AG09309 (cell line): ENCODE data around the gene PPM1L.
"Not testable (repeated sequence)": the region's sequence is repeated elsewhere in the genome, so short reads cannot be mapped to it uniquely, and the experiment has no call there.

ENCODE experiments used
- DNase-seq: peaks from one replicate; pipeline ENCODE4 v3.0.0-alpha.2; 2010; ENCODE audit warnings: low read depth
- H3K4me3 ChIP-seq: 2 replicates; pipeline ENCODE4 v1.5.1; 2011; ENCODE audit warnings: mild to moderate bottlenecking, low read depth, low read length, moderate library complexity; ENCODE audit not compliant: control insufficient read depth
- TF ChIP-seq, protein P1 (sequence below): IDR thresholded peaks from 2 replicates; pipeline ENCODE4 v1.5.1; 2011; ENCODE audit warnings: mild to moderate bottlenecking, low read depth, low read length, inconsistent platforms; ENCODE audit not compliant: insufficient read depth, control insufficient read depth; ENCODE audit errors: missing control alignments

PPM1L gene

DNA sequence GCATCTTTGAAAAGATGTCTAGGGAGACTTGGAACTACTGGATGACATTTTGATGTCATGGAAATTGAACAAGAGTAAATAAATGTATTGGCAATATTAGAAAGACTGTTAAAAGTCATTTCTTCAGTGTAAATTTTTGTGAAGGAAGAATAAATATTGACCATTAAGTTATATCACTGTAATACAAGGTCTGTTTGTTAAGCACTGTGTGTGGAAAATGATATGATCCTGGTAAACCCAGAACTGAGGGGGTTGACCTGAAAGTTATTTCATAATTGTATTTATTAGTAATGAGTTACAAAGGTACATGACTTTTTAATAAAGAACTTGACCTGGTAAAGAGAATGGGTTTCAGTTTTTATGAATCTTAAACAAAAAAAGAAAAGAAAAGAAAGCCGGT lies 242.6 kb downstream of the PPM1L start:
- H3K4me3 ChIP-seq: no peak overlapping the region
- TF ChIP-seq, protein P1, sequence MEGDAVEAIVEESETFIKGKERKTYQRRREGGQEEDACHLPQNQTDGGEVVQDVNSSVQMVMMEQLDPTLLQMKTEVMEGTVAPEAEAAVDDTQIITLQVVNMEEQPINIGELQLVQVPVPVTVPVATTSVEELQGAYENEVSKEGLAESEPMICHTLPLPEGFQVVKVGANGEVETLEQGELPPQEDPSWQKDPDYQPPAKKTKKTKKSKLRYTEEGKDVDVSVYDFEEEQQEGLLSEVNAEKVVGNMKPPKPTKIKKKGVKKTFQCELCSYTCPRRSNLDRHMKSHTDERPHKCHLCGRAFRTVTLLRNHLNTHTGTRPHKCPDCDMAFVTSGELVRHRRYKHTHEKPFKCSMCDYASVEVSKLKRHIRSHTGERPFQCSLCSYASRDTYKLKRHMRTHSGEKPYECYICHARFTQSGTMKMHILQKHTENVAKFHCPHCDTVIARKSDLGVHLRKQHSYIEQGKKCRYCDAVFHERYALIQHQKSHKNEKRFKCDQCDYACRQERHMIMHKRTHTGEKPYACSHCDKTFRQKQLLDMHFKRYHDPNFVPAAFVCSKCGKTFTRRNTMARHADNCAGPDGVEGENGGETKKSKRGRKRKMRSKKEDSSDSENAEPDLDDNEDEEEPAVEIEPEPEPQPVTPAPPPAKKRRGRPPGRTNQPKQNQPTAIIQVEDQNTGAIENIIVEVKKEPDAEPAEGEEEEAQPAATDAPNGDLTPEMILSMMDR: no peak
- DNase-seq: no peak

DNA sequence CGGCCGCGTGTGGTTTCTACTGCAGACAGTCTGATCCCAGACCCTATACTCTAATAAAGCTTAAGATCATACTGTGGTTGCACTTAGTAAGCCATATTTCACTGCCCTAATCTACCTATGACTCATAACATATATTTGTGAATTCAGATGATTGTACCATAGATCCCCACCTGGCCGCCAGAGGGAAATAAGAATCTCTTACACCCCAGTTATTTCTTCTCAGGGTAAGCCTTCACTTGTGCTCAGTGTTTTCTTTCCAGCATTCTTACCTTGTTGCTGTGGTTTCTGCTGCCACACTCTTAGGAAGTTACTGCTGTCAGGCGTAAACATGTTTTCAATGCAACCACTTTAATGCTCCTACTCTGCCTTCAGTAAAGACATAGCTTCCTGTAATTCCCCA lies 243.2 kb downstream of the PPM1L start:
- no peak overlapping the region for H3K4me3 ChIP-seq
- TF ChIP-seq, protein P1: no peak
- DNase-seq: no peak

DNA sequence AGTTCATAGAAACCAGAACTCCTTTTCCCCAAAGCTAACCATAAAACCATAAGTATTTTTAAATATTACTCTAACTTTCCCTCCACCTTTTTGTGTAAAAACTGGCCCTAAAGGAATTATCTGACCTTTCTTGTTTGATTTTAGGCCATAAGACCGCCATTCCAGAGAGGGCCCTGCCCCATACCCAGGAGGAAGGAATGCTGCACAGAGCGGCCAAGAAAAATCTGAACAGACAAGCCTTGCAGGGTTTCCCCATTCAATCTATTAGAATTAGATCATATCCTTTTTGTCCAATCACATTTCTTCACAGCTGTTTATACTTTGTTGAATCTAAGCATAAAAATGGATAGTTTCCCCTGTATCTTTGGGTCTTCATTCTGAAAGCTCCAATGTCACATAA lies 252.1 kb downstream of the PPM1L start:
- no peak for DNase-seq
- TF ChIP-seq, protein P1: no peak
- no peak overlapping the region for H3K4me3 ChIP-seq

- not testable (repeated sequence) for H3K4me3 ChIP-seq, DNase-seq
Observed at GRCh38 chr3:161010151-161010550, 254.1 kb downstream of the PPM1L start.

DNA sequence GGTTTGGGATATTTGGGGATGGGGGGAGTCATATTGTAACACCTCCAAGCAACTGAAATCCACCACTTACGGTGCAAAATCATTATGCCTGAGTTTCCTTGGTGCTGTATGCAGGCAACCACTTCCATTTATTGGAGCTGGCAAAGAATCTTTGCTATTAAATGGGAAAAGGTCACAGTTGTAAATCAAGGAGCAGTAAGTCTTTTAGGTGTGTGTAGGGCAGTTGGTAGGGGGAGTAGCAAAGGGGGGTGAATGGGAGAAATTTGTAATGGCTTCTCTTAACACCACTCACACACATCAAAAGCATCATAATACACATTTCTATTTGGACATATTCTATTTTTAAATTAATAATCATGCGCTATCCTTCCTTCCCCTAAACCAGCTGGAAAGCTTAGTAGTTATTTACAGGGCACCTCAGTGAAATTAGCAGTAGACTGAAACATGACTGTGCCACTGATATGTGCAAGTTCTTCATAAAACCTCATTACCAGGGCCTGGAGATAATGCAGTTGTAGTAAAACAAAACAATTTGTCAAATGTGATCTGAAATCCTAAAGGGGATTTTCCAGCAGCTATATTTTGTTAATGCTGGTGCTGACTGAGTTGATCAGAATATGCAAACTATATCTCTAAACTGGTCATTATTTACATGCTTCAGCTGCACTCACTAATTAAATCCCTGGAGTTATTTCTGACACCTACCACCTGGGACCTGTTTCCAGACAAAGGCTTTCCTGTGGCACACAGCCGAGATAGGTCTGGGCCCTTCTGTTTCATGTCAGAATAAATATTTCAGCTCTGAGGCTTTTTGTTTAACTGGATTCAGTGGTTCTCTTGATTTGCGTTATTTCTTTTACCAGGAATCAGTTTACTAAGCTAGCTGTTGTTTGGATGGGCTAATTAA lies 259.1 kb downstream of the PPM1L start:
- no peak for DNase-seq
- no peak overlapping the region for H3K4me3 ChIP-seq
- TF ChIP-seq, protein P1: no peak

DNA sequence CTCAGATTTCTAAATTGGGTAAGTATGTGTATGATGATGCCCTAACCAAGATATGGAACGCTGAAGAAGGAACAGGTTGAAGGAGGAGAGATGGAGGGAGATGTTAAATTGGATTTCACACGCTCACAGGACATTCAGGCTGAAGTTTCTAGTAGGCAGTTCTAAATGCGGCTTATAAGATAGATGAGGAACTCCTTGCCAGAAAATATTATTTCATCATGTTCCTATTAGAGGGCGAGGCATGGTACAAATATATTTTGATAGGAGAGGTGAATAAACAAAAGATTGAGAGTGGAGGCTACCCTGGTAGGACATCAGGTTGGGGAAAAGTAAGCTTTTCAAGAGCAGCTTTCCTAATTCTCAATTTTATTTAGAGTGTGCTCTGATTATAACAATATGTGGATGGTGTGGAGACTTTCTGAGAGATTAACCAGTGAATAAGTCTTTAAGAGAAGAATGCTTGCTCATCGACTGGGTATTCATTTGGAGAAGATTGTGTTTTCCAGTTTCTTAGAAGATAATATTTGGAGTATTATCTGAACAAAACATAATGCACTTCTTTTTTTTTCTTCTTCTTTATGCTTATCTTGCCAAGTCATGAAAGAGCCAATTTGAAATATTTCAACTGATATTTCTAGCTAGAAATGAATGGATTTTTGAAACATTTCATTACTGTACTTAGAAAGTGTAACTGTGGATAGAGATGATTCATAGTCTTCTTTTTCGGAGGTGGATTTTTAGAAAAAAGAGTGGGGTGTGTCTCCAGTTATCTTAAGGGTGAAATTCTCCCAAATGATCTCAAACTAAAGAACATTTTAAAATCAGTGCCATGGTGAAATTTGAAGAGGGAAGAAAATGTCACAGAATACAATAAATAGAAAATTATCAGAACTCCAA lies 260.6 kb downstream of the PPM1L start:
- TF ChIP-seq, protein P1: no peak
- no peak for DNase-seq
- no peak overlapping the region for H3K4me3 ChIP-seq

GRCh38 chr3:161017971-161018370 lies 261.9 kb downstream of the PPM1L start:
- TF ChIP-seq, protein P1: no peak
- DNase-seq: no peak
- H3K4me3 ChIP-seq: no peak overlapping the region
